ENCODE data around the gene SLC25A4. TPM values are rescaled to one million over a fixed set of nuclear protein-coding genes. Genes with fewer than 3 reads are reported as not detected.
A peak's percentile ranks its signal among the peaks of the same experiment; 100 is the strongest.

Gene SLC25A4
- 1 to 10 TPM; 5.6 to 8.2 (median 7.5) TPM for total RNA-seq
- 7.8 TPM for total RNA-seq (2013)

- Histone ChIP-seq H3K4me1 (ENCODE audit: control insufficient read depth, insufficient read depth, low read length) (peaks cover 14% of the 10 kb centered on the region), H3K27me3 (ENCODE audit: control insufficient read depth, insufficient read depth, low read length) (peaks cover 6% of the 10 kb centered on the region), H3K9me3 (ENCODE audit: control insufficient read depth, insufficient read depth, low read length) (no peaks in the 10 kb centered on the region), H3K27ac (ENCODE audit: low read length) (peak within 1 kb of the TSS; percentile 51), H3K36me3 (ENCODE audit: control insufficient read depth, insufficient read depth, low read length) (no peaks in the 10 kb centered on the region), H3K4me3 (ENCODE audit: low read length) (peak within 1 kb of the TSS; percentile 63)
- Mint-ChIP-seq H3K9me3 (no peaks in the 10 kb centered on the region), H3K4me1 (peaks cover 13 to 14% of the 10 kb centered on the region in 2 donors), H3K4me3 (peak within 1 kb of the TSS; percentile 92), H3K36me3 (no peaks in the 10 kb centered on the region), H3K27ac (peak within 1 kb of the TSS; percentile 65 to 76), H3K27me3 (ENCODE audit: low read depth in 2 of 2) (peaks cover 11 to 19% of the 10 kb centered on the region in 2 donors)
- TF ChIP-seq CTCF (IDR thresholded peaks at IDR 0.05), result peak; percentile 43
- DNase-seq (peak; percentile 82 to 91), ATAC-seq (peak; percentile 95 to 97 (median 97))
- intact Hi-C loops (cut with micrococcal nuclease), result loop anchor here (2.0 kb wide), 1 partner anchor 60 kb away; the partner anchor contains the start of gene CFAP97
- under 1% methylated on average over 87 of the region's 87 CpGs for WGBS (ENCODE audit: insufficient coverage)
Measured at GRCh38 chr4:185142912-185143600, at the start of gene SLC25A4. Gene SLC25A4 (plus strand): TSS chr4:185143266. CDS start chr4:185143373, 107 bp downstream.

- H3K27ac ChIP-seq (ENCODE audit: low read length), result no peak overlapping the region
- no peaks in the 10 kb centered on the region for H3K36me3 Mint-ChIP-seq
- no peak overlapping the region for H3K4me3 Mint-ChIP-seq
- no peak for TF ChIP-seq CTCF (IDR thresholded peaks at IDR 0.05)
- no peak overlapping the region for H3K27ac Mint-ChIP-seq
- H3K4me1 ChIP-seq (ENCODE audit: control insufficient read depth, insufficient read depth, low read length), result no peaks in the 10 kb centered on the region
- no peaks in the 10 kb centered on the region for H3K9me3 Mint-ChIP-seq
- no peaks in the 10 kb centered on the region for H3K4me1 Mint-ChIP-seq
- no peaks in the 10 kb centered on the region for H3K36me3 ChIP-seq (ENCODE audit: control insufficient read depth, insufficient read depth, low read length)
- DNase-seq, result no peak
- intact Hi-C loops (cut with micrococcal nuclease), result no loop called here
- H3K4me3 ChIP-seq (ENCODE audit: low read length), result no peak overlapping the region
- peaks cover 18 to 47% of the 10 kb centered on the region in 2 donors for H3K27me3 Mint-ChIP-seq (ENCODE audit: low read depth in 2 of 2)
- WGBS (ENCODE audit: insufficient coverage), result 92% methylated on average over 3 of the region's 3 CpGs
- H3K9me3 ChIP-seq (ENCODE audit: control insufficient read depth, insufficient read depth, low read length), result no peaks in the 10 kb centered on the region
- peak in 1 of 3 donors; percentile 10 for ATAC-seq
- no peaks in the 10 kb centered on the region for H3K27me3 ChIP-seq (ENCODE audit: control insufficient read depth, insufficient read depth, low read length)
Measured at GRCh38 chr4:185093603-185094002, 49.5 kb upstream of the SLC25A4 start.

GRCh38 chr4:185096032-185096653 is 46.9 kb upstream of the SLC25A4 start:
- peaks cover 11 to 29% of the 10 kb centered on the region in 2 donors for H3K27me3 Mint-ChIP-seq (ENCODE audit: low read depth in 2 of 2)
- no peaks in the 10 kb centered on the region for H3K36me3 Mint-ChIP-seq
- intact Hi-C loops (cut with micrococcal nuclease), result no loop called here
- no peak overlapping the region for H3K4me3 Mint-ChIP-seq
- TF ChIP-seq CTCF (IDR thresholded peaks at IDR 0.05), result peak; percentile 16
- DNase-seq (peak in 1 of 2 donors; percentile 54), ATAC-seq (no peak)
- no peak overlapping the region for H3K27ac ChIP-seq (ENCODE audit: low read length)
- no peak overlapping the region for H3K4me3 ChIP-seq (ENCODE audit: low read length)
- H3K27ac Mint-ChIP-seq, result no peak overlapping the region
- H3K9me3 Mint-ChIP-seq, result no peaks in the 10 kb centered on the region
- no peaks in the 10 kb centered on the region for H3K4me1 Mint-ChIP-seq
- WGBS (ENCODE audit: insufficient coverage), result 28% methylated on average over 2 of the region's 2 CpGs
- no peaks in the 10 kb centered on the region for H3K27me3 ChIP-seq (ENCODE audit: control insufficient read depth, insufficient read depth, low read length)
- H3K9me3 ChIP-seq (ENCODE audit: control insufficient read depth, insufficient read depth, low read length), result no peaks in the 10 kb centered on the region
- H3K4me1 ChIP-seq (ENCODE audit: control insufficient read depth, insufficient read depth, low read length), result no peaks in the 10 kb centered on the region
- H3K36me3 ChIP-seq (ENCODE audit: control insufficient read depth, insufficient read depth, low read length), result no peaks in the 10 kb centered on the region

Measured in natural killer cell (primary cell).